GM21528 (cell line): ENCODE measurements around the gene RAB3GAP1.
"Not testable (repeated sequence)": the region's sequence is repeated elsewhere in the genome, so short reads cannot be mapped to it uniquely, and the experiment has no call there.

Source experiments
- ATAC-seq: cut with Tn5 transposase; IDR thresholded peaks from one replicate; pipeline ENCODE4 v1.9.1; 2021; ENCODE audit warnings: mild to moderate bottlenecking, moderate library complexity; ENCODE audit not compliant: unreplicated experiment, low FRiP score

RAB3GAP1 gene

DNA sequence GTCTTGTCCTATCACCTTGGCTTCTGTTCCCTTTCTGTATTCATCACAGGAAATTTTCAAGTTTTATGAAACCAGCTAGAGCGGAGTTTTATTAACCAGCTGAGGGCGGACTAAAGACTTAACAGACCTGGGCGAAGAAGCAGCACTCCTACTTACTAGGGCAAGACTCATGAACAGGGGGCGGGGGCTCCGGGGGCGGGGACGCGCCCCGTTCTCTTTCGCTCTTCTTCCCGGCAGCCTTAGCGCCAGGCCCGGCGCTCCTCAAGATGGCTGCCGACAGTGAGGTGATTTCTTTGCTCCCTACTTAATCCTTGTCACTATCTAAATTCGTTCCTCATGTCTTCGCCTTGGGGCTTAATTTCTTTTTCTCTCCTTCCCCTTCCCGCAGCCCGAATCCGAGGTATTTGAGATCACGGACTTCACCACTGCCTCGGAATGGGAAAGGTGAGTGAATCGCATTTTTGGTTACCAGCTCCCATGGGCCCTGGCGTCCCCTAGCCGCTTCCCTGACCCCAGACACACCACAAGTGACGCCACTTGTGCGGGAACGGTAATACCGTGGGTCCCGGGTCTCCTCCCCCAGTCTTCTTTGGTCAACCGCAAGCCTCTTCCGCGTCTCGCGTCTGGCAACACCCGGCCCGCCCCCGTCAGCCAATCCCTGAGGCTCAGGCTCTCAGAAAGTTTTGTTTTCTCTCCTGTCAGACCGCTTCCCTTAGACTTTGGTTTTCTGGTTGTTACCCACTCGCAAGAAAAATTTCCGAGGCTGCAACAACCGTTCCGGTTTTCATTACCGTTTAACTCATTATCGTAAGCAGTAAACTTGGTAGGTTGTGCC, at the start of gene RAB3GAP1:
Gene RAB3GAP1 (plus strand): TSS at position 251 of the 835 bp plus-strand sequence. CDS start 16 bp downstream, at position 267.
- ATAC-seq: peak; percentile 83

DNA sequence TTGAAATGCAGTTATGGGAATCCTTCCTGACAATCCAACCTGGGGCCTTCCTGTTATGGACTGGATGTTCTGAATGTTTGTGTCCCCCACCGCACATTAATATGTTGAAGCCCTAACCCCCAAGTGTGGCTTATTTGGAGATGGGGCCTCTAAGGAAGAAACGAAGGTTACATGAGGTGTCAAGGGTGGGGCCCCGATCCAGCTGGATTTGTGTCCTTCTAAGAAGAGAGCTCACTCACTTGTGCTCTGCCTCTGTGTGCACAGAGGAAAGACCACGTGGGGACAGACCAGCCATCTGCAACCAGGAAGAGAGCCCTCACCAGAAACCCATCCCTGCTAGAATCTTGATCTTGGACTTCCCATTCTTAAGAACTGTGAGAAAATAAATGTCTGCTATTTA, 49.3 kb upstream of the RAB3GAP1 start:
- ATAC-seq: no peak

DNA sequence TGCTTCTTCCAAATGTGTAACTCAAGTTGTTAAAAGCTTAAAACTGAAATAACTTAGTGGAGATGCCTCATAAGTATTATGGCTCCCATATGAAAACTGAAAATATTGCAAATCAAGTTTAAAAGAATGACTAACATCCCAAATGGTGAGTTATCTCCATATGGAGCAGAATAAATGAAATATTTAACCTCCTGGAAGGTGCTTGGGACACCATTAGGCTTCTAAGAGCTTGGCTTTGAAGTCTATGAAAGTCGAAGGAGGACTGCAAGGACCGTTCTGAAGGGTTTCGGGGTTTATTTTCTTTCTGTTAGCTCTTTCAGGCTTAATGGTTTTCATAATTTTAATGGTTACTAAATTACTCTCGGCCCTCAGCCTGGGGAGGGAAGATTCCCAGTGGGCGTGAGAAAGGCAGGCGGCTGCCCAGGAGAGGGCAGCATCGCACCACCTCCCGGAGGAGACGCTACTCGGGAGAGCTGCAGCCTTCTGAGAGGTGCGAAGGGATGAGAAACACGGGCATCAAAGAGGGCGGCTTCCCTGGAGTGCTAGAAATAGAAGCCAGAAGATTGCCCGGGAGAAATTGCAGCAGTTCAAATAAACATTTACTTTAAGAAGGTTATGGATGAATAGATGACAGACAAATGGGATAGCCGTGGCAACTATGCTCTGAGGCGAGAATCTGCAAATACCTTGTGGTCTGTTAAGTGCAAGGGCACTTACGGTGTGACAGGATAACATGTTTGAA, 47.9 kb upstream of the RAB3GAP1 start:
- ATAC-seq: peak; percentile 92

DNA sequence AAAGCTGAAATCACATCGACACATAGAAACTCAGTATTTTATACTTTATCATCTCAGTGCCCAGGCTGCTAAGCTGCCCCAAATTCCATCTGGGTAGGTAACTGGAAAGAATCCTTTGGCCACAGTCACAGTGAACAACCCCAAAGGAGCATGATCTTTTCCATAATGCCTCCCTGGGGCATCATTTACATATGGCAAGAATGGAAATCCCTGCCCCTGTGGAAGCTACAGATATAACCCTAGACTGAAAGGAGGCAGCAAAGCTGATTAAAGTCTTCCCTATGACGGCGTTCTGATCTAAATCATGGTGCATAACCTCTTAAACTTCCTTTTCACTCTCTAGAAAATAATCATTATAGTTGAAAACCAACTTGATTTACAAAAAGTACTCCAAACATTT, 46.3 kb upstream of the RAB3GAP1 start:
- no peak for ATAC-seq

DNA sequence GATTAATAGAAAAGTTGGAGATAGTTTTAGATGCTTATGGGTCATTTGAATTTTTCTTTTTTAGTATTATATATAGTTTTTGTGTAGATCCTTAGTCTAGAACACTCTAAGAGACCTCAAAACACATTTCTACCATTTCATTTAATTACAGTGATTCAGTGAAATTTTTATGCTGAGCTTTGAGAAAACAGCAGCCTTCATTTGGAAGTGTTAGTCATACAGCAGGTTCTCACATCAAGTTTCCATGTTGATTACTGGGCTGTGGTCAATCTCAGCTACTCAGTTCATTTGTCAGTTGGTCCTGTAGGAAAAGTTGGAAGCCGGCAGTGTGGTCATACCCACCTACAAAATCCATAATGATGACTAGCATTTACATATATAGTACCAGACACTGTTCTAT, 42.8 kb upstream of the RAB3GAP1 start:
- no peak for ATAC-seq

DNA sequence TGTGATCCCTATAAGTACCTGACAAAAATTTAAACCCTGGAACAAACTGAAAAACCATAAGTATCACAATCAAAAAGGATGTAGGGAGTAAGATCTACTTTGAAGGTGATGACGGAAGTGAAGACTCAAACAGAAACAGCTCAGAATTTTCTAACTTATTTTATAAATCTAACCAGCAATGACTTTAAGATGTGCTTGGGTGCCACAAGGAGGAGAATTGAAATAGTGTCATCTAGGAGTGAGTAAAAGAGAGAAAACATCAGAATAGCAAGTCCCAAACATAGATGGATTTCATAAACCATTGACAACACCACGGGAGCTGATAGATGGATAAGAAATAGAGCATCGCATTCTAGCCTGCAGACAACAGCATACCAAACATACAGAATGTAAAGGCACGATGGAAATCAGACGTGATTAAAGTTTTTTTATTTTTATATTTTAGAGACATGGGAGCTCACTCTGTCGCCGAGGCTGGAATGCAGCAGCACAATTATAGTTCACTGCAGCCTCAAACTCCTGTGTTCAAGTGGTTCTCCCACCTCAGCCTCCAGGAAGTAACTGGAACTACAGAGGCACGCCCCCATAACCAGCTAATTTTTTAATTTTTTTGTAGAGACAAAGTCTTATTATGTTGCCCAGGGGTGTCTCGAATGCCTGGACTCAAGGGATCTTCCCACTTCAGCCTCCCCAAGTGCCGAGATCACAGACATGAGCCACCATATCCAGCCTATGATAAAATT, 41.7 kb upstream of the RAB3GAP1 start:
- no peak for ATAC-seq

DNA sequence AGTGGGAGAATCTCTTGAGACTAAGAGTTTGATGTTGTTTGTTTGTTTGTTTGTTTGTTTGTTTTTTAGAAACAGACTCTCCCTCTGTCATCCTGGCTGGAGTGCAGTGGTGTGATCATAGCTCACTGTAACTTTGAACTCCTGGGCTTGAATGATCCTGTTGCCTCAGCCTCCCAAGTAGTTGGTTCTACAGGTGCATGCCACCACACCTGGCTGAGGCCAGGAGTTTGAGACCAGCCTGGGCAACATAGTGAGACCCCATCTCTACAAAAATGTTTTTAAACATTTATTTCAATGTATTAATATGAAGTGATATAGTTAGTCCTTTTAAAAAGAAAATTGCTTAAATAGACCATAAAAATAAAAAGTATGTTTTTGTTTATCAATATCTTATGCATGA, 40.5 kb upstream of the RAB3GAP1 start:
- no peak for ATAC-seq

DNA sequence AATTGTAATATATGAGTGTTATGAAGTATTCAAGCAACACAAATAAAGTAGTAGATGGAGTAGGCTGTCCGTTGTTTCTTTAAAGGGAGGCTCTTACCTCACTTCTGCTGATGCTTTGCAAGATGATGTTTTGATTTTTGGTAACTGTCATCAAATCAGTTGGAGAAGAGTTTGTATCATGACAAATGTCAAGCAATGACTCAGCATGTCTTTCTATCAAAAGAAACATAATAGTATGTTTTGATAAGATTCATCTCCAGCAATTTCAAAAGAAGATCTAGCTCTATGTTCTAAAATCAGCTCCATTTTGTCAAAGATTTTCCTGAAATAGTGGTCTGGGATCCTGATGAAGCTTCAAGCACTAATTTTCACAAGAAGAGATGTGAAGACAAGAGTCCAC, 30.5 kb upstream of the RAB3GAP1 start:
- no peak for ATAC-seq

DNA sequence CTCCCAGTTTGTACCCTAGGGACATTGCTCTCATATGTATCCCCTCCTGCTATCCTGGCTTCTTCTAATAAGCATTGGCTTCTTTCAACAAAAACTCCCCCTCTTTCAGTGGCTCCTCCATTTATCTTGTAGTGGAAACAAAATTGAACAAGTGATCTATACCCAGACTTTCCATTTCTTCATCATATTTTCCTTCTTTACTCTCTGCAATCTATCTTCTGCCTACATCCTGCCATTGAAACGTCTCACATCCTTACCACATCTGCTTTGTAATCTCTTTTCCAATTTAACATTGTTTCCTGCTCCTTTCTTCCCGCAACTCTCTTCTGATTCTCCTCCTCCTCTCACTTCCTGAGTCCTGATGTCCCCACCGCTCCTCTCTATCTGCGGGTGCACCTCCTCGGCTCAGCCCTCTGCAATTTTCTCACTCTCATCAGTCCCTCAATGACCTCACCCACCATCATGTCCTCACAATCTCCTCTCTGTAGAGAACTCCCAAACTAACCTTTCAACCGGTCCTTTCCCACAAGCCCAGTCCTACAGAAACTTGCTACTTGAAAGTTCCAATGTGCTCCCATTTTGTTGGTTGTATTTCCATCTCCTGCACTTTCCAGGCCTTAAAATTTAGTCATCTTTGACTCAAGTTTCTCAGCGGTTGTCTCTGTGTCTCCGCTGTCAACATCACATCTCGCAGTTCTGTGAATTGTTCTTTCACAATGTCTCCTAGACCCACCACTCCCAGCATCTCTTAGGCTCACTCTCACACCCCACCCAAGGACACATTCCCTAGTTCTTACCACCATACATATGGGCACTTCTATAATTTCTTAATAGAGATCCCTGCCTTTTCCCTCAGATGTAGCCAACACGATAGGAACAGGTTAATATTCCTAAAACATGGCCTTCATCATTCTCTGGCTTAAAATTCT, 28.9 kb upstream of the RAB3GAP1 start:
- no peak for ATAC-seq

DNA sequence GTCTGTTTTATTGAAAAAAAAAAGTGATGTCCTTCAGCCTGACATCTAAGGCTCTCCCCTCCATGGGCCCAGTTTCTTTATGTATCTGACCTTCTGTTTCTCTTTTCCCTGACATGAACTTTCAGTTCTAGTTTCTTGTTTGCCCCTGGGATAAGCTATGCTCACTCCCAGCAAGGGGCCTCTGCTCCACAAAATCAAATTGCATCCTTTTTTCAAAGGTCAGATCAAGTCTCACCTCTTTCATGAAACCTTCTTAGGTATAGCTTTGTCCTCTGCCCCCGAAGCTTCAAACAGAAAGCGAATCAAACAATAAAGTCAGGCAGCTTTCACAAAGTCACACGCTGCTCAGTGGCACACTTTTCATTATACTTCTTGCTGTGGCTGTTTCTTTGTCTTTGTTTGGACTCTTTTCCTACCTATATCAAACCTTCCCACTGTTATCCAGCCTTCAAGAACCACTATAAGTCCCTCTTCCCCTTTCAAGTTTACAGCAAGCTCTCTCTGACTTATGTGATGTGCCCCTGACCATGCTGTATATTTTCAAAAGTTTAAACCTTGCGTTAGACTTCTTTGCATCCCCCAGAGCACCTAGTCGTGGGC, 28.1 kb upstream of the RAB3GAP1 start:
- no peak for ATAC-seq

DNA sequence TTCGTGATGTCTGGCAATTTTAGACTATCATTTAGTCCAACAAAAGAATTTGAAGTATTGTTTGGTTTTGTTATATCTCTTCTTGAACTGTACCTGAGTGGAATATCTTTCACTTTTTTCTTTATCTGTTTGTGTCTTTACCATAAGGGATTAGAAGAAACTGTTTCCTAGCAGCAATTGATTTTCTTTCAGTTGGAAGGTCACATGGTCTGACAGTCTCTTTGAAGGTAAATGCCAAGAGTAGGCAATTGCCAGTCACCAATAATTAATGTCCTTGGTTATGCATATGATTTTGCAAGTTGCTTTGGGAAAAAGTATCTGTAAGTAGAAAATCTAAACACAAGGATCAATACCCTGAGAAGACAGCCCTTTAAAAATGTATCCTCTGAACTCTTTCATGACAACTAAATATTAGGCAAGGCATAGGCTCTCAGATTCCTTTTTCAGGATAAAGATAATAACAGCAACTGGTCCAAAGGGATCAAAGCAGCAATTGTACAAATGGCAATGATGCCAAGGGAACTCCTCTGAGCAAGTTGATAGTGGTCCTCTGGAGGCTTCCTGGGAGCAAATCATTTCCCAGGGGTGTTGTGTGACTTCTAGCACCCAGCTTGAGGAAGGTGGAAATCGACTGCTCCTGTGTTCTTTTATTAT, 22.5 kb upstream of the RAB3GAP1 start:
- ATAC-seq: no peak

DNA sequence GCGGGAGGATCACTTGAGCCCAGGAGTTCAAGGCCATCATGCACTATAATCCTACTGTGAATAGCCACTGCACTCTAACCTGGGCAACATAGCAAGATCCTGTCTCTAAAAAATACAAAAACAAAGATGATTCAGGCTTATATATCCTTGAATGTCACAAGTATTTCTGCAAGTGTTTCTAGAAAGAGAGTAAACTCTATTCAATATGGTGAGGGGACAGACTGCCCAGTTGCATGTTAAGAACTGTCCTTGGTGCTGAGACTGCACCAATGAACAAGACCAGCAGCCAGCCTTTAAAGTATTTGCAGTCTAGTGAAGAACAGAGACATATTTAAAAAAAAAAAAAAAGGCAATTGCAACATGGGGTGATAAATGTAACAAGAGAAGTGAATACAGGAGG, 21.3 kb upstream of the RAB3GAP1 start:
- no peak for ATAC-seq

DNA sequence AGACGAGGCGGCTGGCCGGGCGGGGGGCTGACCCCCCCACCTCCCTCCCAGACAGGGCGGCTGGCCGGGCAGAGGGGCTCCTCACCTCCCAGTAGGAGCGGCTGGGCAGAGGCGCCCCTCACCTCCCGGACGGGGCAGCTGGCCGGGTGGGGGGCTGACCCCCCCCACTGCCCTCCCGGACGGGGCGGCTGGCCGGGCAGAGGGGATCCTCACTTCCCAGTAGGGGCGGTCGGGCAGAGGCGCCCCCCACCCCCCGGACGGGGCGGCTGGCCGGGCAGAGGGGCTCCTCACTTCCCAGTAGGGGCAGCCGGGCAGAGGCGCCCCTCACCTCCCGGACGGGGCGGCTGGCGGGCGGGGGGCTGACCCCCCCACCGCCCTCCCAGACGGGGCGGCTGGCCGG, 18.9 kb upstream of the RAB3GAP1 start:
- not testable (repeated sequence) for ATAC-seq

DNA sequence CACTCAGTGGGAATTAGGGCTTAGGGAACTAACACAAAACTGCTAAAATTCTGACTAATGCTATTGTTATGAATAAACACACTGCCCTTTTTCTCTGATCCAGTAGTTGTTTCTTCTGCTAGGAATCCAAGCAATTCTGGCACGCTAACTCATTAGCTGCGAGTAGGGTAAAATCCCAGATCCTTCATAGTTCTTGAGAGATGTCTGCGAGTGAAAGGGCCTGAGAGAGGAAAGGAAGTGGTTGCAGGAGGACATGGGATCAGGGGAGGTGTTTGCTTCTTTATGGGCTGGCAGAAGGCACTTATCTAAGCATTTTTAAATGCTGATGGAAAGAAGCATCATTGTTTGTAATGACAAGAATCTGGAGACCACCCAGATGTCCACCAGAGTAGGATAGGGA, 14.3 kb upstream of the RAB3GAP1 start:
- ATAC-seq: no peak

DNA sequence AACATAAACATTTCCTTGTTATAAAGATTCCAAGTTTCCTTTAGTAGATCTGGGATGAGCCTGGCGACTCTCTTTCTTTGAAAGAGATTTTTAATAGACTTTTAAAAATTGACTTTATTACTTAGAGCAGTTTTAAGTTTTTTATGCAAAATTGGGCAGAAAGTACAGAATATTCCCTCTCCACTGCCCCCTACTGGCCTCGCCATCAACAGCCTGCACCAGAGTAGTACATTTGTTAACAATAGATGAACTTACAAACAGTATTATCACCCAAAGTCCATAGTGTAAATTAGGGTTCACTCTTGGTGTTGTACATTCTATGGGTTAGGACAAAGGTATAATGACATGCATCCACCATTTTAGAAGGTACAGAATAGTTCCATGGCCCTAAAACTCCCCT, 8.7 kb upstream of the RAB3GAP1 start:
- ATAC-seq: no peak

DNA sequence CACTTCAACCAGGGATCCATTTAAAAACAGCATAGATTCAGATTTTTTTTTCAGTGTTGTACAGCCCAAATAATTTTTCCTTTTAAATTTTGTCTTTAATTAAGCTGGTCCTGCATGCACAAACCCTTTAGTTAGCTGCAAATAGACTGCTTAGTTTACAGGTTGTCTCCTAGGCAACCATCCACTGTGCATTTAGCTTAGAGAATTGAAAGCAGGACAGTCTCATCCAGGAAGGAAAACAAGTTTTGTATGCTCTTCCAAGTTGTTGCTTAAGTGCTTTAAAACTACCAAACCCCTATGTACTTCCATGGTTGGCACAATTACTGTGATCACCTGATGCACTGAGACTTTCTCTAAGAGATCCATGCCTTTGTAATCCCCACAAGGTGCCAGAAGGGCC, 4.8 kb upstream of the RAB3GAP1 start, which contains the start of gene MAP3K19:
Gene MAP3K19 (minus strand): TSS at position 148 of the 400 bp plus-strand sequence. CDS start 22,800 bp downstream, outside the sequence.
- ATAC-seq: no peak

DNA sequence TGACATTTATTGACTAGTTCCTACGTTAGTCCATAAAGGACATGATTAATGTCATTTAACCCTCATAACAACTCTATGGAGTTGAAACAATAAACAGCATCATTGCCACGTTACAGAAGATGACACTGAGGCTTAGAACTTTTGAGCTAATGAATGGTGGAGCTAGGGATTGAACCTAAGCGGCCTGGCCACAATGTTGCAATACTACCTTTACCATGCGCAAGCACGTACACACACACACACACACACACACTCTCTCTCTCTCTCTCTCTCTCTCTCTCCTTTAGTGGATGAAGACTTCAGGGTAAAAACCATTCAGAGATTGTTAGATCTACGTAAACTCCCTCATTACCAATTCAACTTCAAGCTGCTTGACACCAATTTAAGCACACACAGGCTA, 4.0 kb upstream of the RAB3GAP1 start:
- ATAC-seq: no peak

DNA sequence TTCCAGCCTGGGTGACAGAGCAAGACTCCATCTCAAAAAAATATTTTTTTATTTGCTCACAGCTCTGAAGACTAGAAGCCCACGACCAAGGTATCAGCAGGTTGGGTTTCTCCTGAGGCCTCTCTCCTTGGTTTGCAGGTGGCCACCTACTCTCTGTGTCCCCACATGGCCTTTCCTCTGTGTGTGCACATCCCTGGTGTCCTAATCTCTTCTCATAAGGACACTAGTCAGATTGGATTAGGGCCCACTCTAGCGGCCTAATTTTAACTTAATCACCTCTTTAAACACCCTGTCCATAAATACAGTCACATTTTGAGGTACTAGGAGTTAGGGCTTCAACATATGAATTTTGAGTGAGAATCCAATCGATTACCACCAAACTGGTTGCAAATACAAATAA, 2.0 kb upstream of the RAB3GAP1 start:
- no peak for ATAC-seq

DNA sequence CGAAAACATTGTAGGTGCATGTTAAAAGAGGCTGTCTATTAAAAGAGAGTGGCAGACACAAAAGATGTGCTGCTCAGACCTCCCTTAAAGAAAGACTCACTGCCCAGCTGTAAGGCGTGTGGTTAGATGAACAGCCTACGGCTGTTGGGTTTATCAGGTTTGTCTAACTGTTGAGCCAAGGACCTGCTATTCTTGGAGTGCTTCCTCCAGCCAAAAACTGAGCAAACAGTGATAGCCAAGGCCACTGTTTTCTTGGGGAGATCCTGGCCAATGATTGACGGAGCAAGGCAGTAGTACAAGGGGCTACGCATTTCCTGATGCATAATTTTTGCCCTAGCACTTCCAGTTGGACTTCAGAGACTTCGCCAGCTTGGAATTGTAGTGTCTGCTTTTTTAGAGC, 1.4 kb upstream of the RAB3GAP1 start:
- ATAC-seq: no peak
